Left ventricle myocardium inferior (tissue), 1 donor: ENCODE data around the gene ARHGEF4. TPM values are rescaled to one million over a fixed set of nuclear protein-coding genes. Genes with fewer than 3 reads are reported as not detected.

Source experiments
- DNase-seq: peaks from one replicate; pipeline ENCODE4 v3.0.0-alpha.2; 2020
- H3K27ac ChIP-seq: fragments of 200-600 bp; replicated peaks from 2 replicates; pipeline ENCODE4 v1.8.0; 2021
- H3K27me3 ChIP-seq: fragments of 200-600 bp; 2 replicates; pipeline ENCODE4 v1.8.0; 2021; ENCODE audit warnings: low read depth
- H3K36me3 ChIP-seq: fragments of 200-600 bp; 2 replicates; pipeline ENCODE4 v1.8.0; 2021
- H3K4me1 ChIP-seq: fragments of 200-600 bp; 2 replicates; pipeline ENCODE4 v1.8.0; 2021
- H3K4me3 ChIP-seq: fragments of 200-600 bp; 2 replicates; pipeline ENCODE4 v1.8.0; 2021; ENCODE audit warnings: mild to moderate bottlenecking, moderate library complexity
- H3K9me3 ChIP-seq: fragments of 200-600 bp; replicated peaks from 2 replicates; pipeline ENCODE4 v1.8.0; 2021
- intact Hi-C: fragments of 100-400 bp; cut with micrococcal nuclease; formaldehyde crosslinking; loops from one replicate; pipeline ENCODE4 v1.11.0; 2022
- total RNA-seq: library from RNA; stranded (reverse); fragmentation: NEBNext Ultra II Directional; extraction: Animal tissue kit (Norgen Biotek cat#: 25700); gene quantifications from one replicate; pipeline ENCODE4 v1.2.1, GENCODE V29; 2021
- TF ChIP-seq, protein P1 (sequence below): fragments of 200-600 bp; IDR thresholded peaks from 2 replicates; pipeline ENCODE4 v1.8.0; 2021; ENCODE audit warnings: antibody characterized with exemption, mild to moderate bottlenecking, borderline replicate concordance
- donor health status: DM: no; HTN: yes; CAD: no; lungs with severe emphysema.

ARHGEF4 gene
- total RNA-seq, 1 donor from 2014 or later, result 5.3 TPM

DNA sequence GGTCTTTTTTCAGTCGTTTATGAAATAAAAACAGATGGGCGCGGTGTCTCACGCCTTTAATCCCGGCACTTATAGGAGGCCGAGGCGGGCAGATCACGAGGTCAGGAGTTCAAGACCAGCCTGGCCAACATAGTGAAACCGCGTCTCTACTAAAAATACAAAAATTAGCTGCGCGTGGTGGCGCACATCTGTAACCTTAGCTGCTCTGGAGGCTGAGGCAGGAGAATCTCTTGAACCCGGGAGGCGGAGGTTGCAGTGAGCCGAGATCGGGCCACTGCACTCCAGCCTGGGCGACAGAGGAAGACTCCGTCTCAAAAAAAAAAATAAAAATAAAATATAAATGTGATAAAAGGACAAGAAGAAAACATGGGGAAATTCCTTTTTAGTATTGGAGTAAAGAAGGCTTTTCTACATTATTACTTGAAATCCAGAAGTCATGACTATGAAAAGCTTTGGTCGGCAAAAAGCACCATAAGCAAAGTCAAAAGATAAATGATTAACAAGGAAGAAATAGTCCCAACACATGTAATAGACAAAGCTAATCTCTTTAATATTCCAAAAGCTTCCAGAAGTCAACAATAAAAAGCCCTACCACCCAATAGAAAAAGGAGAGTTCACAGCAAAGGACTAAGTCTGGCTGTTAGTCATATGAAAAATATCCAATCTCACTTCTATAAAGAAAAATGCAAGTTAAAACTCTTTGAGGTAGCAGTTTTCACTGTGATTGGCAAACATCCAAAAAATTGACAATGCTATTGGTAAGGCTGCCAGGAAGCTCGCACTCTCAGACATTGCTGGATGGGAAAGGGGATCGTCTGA is 258.0 kb downstream of the ARHGEF4 start:
- peaks cover 36% of the 10 kb centered on the region for H3K4me1 ChIP-seq
- peak overlapping the region; percentile 88 for H3K4me3 ChIP-seq
- peaks cover 11% of the 10 kb centered on the region for H3K36me3 ChIP-seq
- H3K27ac ChIP-seq, result no peak overlapping the region
- no peak for DNase-seq
- H3K27me3 ChIP-seq, result no peaks in the 10 kb centered on the region
- H3K9me3 ChIP-seq, result no peaks in the 10 kb centered on the region
- TF ChIP-seq, protein P1, sequence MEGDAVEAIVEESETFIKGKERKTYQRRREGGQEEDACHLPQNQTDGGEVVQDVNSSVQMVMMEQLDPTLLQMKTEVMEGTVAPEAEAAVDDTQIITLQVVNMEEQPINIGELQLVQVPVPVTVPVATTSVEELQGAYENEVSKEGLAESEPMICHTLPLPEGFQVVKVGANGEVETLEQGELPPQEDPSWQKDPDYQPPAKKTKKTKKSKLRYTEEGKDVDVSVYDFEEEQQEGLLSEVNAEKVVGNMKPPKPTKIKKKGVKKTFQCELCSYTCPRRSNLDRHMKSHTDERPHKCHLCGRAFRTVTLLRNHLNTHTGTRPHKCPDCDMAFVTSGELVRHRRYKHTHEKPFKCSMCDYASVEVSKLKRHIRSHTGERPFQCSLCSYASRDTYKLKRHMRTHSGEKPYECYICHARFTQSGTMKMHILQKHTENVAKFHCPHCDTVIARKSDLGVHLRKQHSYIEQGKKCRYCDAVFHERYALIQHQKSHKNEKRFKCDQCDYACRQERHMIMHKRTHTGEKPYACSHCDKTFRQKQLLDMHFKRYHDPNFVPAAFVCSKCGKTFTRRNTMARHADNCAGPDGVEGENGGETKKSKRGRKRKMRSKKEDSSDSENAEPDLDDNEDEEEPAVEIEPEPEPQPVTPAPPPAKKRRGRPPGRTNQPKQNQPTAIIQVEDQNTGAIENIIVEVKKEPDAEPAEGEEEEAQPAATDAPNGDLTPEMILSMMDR, result no peak
- intact Hi-C loops, result no loop called here

Other genes starting within 250 kb of the ARHGEF4 start
- not detected for gene CFC1, start 237.3 kb upstream of the ARHGEF4 start, total RNA-seq
- not detected for gene POTEJ, start 225.5 kb upstream of the ARHGEF4 start, total RNA-seq
- gene GPR148, start 107.8 kb upstream of the ARHGEF4 start, total RNA-seq, result not detected
- not detected for gene AMER3, start 81.4 kb upstream of the ARHGEF4 start, total RNA-seq